Inflammatory macrophage treated with lipopolysaccharide for 1 hour (primary cell): ENCODE results near the gene STPG3.
"Not testable (repeated sequence)": the region's sequence is repeated elsewhere in the genome, so short reads cannot be mapped to it uniquely, and the experiment has no call there.

ENCODE experiments used
- DNase-seq, 2 donors: peaks; one replicate each; pipeline ENCODE4 v3.0.0-alpha.2; 2020 to 2022

The STPG3 gene

GRCh38 chr9:137234055-137234697, 16.9 kb upstream of the STPG3 start:
- DNase-seq: no peak

- DNase-seq: no peak
These were observed 16.2 kb upstream of the STPG3 start for GRCh38 chr9:137234758-137235423.

GRCh38 chr9:137235424-137236237, 15.5 kb upstream of the STPG3 start:
- DNase-seq: no peak

- DNase-seq: peak; percentile 62 to 86
These were observed 14.7 kb upstream of the STPG3 start for GRCh38 chr9:137236238-137236935.

- DNase-seq: no peak
These were observed 14.1 kb upstream of the STPG3 start for GRCh38 chr9:137236936-137237421.

GRCh38 chr9:137237759-137238726, 13.0 kb upstream of the STPG3 start:
- DNase-seq: no peak

GRCh38 chr9:137239541-137240200, 11.4 kb upstream of the STPG3 start:
- not testable (repeated sequence) for DNase-seq

GRCh38 chr9:137240318-137240840, 10.7 kb upstream of the STPG3 start:
- peak in 1 of 2 donors; percentile 51 for DNase-seq

- peak; percentile 99 to 100 for DNase-seq
These were observed 10.1 kb upstream of the STPG3 start, which contains the start of gene TUBB4B for GRCh38 chr9:137240841-137241489. Gene TUBB4B, plus strand, starts transcription at chr9:137241287. Its CDS starts 74 bp downstream, at chr9:137241361.

GRCh38 chr9:137241490-137242268, 9.4 kb upstream of the STPG3 start:
- peak; percentile 57 to 67 for DNase-seq

- DNase-seq: no peak
These were observed 8.6 kb upstream of the STPG3 start for GRCh38 chr9:137242269-137243203.

GRCh38 chr9:137243266-137243625, 7.8 kb upstream of the STPG3 start:
- not testable (repeated sequence) for DNase-seq

- DNase-seq: no peak
These were observed 7.2 kb upstream of the STPG3 start for GRCh38 chr9:137243626-137244485.

GRCh38 chr9:137244486-137245449, 6.3 kb upstream of the STPG3 start:
- no peak for DNase-seq

GRCh38 chr9:137245450-137246421, 5.3 kb upstream of the STPG3 start:
- no peak for DNase-seq
